NT2/D1 (cell line): ENCODE results near the gene CNP.

Source experiments
- YY1 ChIP-seq: IDR thresholded peaks from 2 replicates; pipeline ENCODE4 v1.6.1; 2011; ENCODE audit not compliant: insufficient read length, insufficient read depth
- ZNF274 ChIP-seq: IDR thresholded peaks from 2 replicates; pipeline ENCODE4 v1.6.1; 2011; ENCODE audit warnings: mild to moderate bottlenecking, low read depth, low read length

DNA sequence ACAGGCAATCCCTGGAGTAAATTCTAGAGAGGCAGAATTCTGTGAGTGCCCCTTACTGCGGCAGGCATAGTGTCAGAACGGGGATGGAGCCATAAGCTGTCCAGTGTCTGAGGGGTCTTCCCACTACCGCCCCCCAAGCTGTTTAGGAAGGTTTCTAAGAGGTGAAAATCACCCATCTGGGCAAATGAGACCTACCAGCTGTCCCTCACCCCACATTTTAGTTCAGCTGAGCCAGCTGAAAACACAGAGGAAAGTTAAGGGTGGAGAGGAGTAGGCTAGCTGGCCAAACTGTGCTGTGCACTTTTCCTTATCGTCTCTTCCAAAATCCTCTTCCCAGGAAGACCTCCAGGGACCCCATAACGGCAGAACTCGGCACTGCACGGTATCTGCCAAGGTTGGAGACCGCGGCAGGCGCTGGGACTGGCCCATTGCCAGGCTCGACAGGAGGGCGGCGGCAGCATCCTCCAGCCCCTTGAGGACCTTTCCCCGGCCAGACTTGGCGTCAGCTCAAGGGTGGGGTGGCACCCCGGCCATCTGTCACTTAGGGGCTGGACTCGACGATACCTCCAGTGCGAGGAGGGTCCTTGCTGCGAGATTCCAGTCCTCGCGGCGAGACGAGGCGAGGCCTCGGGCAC lies 48.8 kb upstream of the CNP start:
- TF ChIP-seq ZNF274, result no peak
- TF ChIP-seq YY1, result no peak
